ENCODE measurements around the gene EFHD1.
"Not testable (repeated sequence)": the region's sequence is repeated elsewhere in the genome, so short reads cannot be mapped to it uniquely, and the experiment has no call there.

EFHD1 gene

DNA sequence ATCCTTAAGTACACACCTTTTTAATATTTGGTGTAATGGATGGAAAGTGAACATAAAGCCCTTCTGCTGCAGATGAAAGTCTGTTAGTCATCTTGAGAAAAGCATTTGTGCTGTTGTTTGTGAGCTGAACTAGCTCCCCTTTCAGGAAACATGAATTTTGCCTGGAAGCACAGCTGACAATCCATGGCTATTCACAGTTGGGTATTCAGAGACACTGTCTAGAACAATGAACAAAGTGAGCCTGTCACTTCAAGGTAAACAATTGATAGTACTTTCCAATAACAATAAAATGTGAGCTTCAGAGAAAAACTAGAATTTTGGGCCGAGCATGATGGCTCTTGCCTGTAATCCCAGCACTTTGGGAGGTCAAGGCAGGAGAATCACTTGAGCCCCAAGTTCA is 6.8 kb upstream of the EFHD1 start:
- Histone ChIP-seq H3K4me1 (ENCODE audit: control insufficient read depth, insufficient read depth, low read length) (no peaks in the 10 kb centered on the region), H3K27ac (ENCODE audit: low read depth, low read length) (no peak overlapping the region), H3K27me3 (ENCODE audit: control insufficient read depth, insufficient read depth, low read length) (no peaks in the 10 kb centered on the region), H3K4me3 (ENCODE audit: low read length) (no peak overlapping the region), H3K9ac (ENCODE audit: low read length) (no peak overlapping the region), H3K36me3 (ENCODE audit: control insufficient read depth, insufficient read depth, low read length) (no peaks in the 10 kb centered on the region)

DNA sequence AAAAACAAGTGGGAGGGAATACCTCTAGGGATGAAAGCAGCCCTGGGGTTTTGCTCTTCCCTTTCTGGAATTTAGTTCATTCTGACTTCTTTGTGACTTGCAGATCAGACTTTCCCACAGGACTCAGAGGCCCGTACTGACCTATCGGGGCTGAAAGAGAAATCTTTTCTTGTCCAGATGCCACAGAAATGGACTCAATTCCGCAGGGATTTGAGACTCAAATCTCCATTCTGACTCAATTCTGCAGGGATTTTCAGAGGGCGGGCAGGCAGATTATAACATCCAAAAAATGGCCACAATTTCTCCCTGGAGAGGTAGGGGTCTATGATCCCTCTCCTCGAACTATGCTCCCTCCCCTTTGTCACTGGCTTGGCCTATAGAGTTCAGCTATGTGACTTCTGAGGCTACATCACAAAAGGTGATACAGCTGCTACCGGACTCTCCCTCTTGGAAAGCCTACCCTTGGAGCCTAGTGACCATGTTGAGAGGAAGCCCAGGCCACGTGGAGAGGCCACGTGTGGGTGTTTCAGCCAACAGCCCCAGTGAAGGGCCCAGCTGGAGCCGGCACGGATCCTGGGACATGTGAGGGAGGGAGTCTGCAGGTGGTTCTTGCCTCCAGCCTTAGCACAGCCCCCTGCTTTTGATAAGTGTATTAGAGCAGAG is 4.8 kb upstream of the EFHD1 start:
- Histone ChIP-seq H3K4me1 (ENCODE audit: control insufficient read depth, insufficient read depth, low read length) (no peaks in the 10 kb centered on the region), H3K36me3 (ENCODE audit: control insufficient read depth, insufficient read depth, low read length) (no peaks in the 10 kb centered on the region), H3K27me3 (ENCODE audit: control insufficient read depth, insufficient read depth, low read length) (peaks cover 11% of the 10 kb centered on the region), H3K4me3 (ENCODE audit: low read length) (no peak overlapping the region), H3K27ac (ENCODE audit: low read depth, low read length) (no peak overlapping the region), H3K9ac (ENCODE audit: low read length) (no peak overlapping the region)

DNA sequence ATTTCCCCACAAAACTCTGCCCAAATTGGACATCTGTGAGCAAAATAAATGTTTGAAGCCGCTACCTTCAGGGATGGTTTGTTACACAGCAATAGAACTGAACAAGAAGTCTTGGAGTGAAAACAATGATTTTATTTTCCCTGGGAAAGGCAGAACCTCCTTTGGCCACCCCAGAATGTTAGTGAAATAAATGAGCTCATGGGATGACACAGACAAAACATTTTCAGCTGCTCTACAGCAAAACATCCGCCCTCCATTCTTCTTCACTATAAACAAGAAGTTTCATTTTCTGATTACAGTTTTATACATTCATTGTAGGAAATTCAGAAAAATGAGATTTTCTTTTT is 4.3 kb upstream of the EFHD1 start:
- H3K4me1 ChIP-seq (ENCODE audit: control insufficient read depth, insufficient read depth, low read length), result no peaks in the 10 kb centered on the region
- no peak overlapping the region for H3K4me3 ChIP-seq (ENCODE audit: low read length)
- peaks cover 13% of the 10 kb centered on the region for H3K27me3 ChIP-seq (ENCODE audit: control insufficient read depth, insufficient read depth, low read length)
- no peaks in the 10 kb centered on the region for H3K36me3 ChIP-seq (ENCODE audit: control insufficient read depth, insufficient read depth, low read length)
- no peak overlapping the region for H3K27ac ChIP-seq (ENCODE audit: low read depth, low read length)
- no peak overlapping the region for H3K9ac ChIP-seq (ENCODE audit: low read length)

DNA sequence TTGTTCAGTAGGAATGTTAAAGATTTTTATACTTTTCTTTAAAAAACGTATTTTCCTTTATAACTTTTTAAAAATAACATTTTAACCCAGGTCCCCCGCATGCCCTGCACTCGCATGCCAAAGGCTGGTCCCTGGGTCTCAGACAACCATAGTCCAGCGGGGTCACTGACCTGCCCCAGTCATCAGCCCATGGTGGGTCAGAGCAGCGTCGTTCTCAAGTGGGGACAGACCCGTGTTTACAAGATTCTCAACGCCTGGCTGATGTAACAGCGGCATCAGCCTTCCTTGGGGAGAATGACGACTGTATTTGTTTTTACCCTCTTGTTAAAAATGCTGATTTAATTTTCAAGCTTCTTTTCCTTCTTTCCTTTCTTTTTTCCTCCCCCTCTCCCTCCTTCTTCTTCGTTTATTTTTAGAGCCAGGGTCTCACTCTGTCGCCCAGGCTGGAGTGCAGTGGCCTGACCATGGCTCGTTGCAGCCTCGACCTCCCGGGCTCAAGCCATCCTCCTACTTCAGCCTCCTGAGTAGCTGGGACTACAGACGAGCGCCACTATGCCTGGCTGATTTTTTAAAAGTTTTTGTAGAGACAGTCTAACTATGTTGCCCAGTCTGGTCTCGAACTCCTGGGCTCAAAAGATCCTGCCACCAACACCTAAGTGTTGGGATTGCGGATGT is 1.0 kb upstream of the EFHD1 start:
- Histone ChIP-seq H3K27me3 (ENCODE audit: control insufficient read depth, insufficient read depth, low read length) (peaks cover 23% of the 10 kb centered on the region), H3K9ac (ENCODE audit: low read length) (no peak overlapping the region), H3K4me1 (ENCODE audit: control insufficient read depth, insufficient read depth, low read length) (no peaks in the 10 kb centered on the region), H3K27ac (ENCODE audit: low read depth, low read length) (no peak overlapping the region), H3K36me3 (ENCODE audit: control insufficient read depth, insufficient read depth, low read length) (no peaks in the 10 kb centered on the region), H3K4me3 (ENCODE audit: low read length) (no peak overlapping the region)

DNA sequence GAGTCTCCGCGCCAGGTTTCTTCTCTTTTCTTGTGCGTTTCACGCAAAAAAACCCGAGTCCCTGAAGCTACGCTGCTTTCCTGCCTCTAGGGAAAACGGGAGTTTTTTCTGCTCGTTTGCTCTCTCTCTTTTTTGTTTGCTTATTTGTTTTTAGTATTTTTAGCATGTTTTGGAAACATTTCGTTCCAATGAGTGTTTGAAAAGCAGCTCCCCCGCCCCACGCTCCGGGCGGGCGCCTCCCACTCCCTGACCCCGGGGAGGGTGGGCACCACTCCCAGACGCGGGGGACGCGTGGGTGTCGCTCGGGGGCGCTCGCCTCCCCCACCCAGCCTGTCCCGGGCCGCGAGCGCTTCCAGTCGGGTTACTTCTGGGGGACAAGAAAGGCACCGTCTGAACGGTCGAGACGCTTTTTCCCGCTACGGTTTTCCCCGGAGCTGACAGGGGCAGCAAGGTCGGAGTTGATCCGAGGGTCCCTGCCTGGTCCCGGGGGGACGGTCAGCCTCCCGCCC is 446 bp upstream of the EFHD1 start:
- H3K36me3 ChIP-seq (ENCODE audit: control insufficient read depth, insufficient read depth, low read length), result no peaks in the 10 kb centered on the region
- H3K4me1 ChIP-seq (ENCODE audit: control insufficient read depth, insufficient read depth, low read length), result no peaks in the 10 kb centered on the region
- no peak overlapping the region for H3K9ac ChIP-seq (ENCODE audit: low read length)
- H3K27me3 ChIP-seq (ENCODE audit: control insufficient read depth, insufficient read depth, low read length), result peaks cover 23% of the 10 kb centered on the region
- peak overlapping the region; percentile 58 for H3K4me3 ChIP-seq (ENCODE audit: low read length)
- H3K27ac ChIP-seq (ENCODE audit: low read depth, low read length), result peak overlapping the region; percentile 41

DNA sequence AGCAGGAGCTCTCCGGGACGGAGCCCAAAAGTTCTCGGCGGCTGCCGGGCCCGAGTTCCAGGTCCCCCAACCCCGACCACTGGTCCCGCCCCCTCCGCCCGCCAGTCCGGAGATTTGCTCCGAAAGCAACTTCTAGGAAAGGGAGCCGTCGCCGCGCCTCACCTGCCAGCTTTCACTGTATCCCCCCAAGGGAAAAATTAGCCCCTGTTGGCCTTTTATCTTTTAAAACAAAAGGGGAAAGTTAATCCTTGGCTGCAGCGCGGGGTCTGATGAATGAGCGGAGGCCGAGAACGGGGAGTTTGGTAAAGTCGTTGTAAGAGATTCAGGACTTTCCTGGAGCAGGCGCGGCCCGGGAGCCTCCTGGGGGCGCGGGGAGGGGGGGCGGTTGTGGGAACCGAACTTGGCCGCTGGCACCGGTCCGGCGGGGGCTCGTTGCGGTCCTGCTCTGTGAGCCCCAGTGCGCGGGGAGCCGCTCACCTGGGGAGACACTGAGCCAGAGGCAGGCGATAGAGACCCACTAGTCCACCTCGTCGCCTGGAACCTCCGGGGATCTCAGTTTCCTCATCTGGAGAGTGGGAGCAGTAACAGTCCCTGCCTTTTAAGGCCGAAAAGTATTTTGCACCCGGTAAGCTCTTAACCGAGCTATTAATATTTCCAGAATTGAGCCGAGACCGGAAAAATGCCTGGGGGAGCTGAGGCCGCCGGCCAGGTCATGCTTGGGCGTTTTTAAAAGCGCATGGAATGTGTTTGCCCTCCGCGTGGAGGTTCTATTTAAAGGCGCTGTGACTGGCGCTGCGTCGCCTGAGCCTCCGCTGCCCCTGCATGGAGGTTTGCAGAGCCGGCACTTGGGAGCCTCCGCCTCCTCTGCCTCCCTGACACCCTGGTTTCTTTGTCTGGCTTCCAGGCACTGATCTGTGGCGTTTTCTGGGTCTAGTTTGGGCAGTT is 1.1 kb downstream of the EFHD1 start:
- H3K27ac ChIP-seq (ENCODE audit: low read depth, low read length), result no peak overlapping the region
- H3K9ac ChIP-seq (ENCODE audit: low read length), result no peak overlapping the region
- H3K27me3 ChIP-seq (ENCODE audit: control insufficient read depth, insufficient read depth, low read length), result peaks cover 23% of the 10 kb centered on the region
- no peaks in the 10 kb centered on the region for H3K4me1 ChIP-seq (ENCODE audit: control insufficient read depth, insufficient read depth, low read length)
- no peaks in the 10 kb centered on the region for H3K36me3 ChIP-seq (ENCODE audit: control insufficient read depth, insufficient read depth, low read length)
- H3K4me3 ChIP-seq (ENCODE audit: low read length), result peak overlapping the region; percentile 58

DNA sequence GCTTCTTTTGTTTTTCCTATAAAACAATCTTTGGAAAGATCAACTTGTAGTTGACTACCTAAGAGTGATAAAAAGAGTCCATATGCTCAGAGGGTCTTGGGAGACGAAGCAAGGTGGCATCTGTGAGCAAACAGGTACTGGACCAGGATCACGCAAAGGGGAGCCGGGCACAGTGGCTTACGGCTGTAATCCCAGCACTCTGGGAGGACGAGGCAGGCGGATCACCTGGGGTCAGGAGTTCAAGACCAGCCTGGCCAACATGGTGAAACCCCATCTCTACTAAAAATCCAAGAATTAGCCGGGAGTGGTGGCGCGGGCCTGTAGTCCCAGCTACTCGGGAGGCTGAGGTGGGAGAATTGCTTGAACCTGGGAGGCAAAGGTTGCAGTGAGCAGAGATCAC is 2.0 kb downstream of the EFHD1 start:
- not testable (repeated sequence) for H3K4me3 ChIP-seq (ENCODE audit: low read length); H3K9ac ChIP-seq (ENCODE audit: low read length); H3K27ac ChIP-seq (ENCODE audit: low read depth, low read length); H3K36me3 ChIP-seq (ENCODE audit: control insufficient read depth, insufficient read depth, low read length); H3K4me1 ChIP-seq (ENCODE audit: control insufficient read depth, insufficient read depth, low read length)
- H3K27me3 ChIP-seq (ENCODE audit: control insufficient read depth, insufficient read depth, low read length), result peaks cover 23% of the 10 kb centered on the region

DNA sequence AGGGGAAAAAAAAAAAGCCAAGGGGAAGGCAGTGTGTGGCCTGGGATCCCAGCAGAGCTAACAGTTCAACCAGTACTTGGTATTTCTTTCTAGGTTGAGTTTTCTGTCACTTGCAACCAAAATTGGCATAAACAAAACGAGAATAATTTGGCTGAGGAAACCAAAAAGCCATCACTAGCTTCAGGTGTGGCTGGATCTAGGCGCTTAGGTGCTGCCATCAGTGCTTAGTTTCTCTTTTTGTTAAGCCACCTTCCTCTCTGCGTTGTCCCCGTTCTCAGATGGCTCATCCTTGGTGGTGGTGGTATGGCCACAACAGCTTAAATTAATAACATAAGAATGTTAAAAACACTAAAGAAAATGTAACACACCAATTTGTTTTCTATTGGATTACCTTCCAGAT is 2.4 kb downstream of the EFHD1 start:
- no peaks in the 10 kb centered on the region for H3K4me1 ChIP-seq (ENCODE audit: control insufficient read depth, insufficient read depth, low read length)
- no peaks in the 10 kb centered on the region for H3K36me3 ChIP-seq (ENCODE audit: control insufficient read depth, insufficient read depth, low read length)
- no peak overlapping the region for H3K27ac ChIP-seq (ENCODE audit: low read depth, low read length)
- H3K4me3 ChIP-seq (ENCODE audit: low read length), result no peak overlapping the region
- H3K27me3 ChIP-seq (ENCODE audit: control insufficient read depth, insufficient read depth, low read length), result peaks cover 23% of the 10 kb centered on the region
- no peak overlapping the region for H3K9ac ChIP-seq (ENCODE audit: low read length)

DNA sequence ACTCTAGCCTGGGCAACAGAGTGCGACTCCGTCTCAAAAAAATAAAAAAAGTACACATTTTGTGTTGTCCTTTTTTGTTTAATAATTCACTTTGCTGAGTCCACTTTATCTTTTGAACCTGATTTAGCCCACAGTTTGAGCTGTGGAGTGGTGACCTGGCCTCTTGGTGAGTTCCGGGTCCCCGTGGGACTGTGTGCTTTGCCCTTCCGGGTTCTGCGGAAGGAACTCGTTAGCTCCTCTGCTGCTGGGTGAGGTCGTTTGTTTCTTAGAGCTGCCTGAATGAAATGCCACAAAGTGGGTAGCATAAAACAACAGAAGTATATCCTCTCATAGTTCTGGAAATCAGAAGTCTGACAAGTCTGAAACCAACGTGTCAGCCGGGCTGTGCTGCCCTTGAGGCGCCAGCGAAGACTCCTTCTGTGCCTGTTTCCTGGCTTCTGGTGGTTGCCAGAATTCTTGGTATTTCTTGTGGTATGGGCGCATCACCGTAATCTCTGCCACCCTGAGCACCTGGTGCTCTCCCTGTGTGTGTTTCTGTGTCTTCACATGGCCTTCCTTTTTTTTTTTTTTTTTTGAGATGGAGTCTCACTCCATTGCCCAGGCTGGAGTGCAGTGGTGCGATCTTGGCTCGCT is 3.5 kb downstream of the EFHD1 start:
- Histone ChIP-seq H3K36me3 (ENCODE audit: control insufficient read depth, insufficient read depth, low read length) (no peaks in the 10 kb centered on the region), H3K9ac (ENCODE audit: low read length) (no peak overlapping the region), H3K27me3 (ENCODE audit: control insufficient read depth, insufficient read depth, low read length) (peaks cover 23% of the 10 kb centered on the region), H3K4me1 (ENCODE audit: control insufficient read depth, insufficient read depth, low read length) (no peaks in the 10 kb centered on the region), H3K4me3 (ENCODE audit: low read length) (no peak overlapping the region), H3K27ac (ENCODE audit: low read depth, low read length) (no peak overlapping the region)

DNA sequence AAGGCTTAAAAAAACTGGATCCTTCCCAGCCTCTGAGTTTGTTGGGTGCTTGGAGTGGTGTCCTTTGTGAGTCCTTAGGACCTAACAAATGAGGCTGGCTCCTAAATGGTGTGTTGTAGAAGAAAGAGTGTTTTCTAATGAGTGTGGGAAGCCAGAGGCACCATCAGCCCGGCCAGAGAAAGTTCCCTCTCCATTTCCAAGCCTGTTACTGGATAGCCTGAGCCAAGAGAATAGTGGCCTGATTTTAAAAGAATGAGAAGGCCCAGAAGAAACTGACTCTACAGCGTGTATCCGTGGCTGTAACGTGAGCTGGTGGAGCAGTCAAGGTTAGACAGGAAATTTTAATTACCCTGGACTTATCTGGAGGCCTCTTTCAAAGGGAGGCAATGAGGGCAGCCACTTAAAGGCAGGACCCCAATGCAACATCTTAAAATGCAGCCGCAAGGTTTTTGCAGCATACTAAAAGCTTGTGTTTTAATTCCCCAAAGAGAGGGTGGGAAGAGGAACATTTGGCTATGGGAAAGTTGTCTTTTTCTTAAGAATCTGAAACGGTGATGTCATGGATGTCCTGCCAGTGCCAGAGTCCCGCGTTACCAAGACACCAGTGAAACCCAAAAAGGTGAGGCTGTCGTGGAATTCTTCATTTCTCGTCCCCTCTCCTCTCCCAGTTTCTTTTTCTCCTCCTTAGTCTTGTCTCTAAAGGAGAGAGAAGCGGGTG is 4.6 kb downstream of the EFHD1 start:
- Histone ChIP-seq H3K9ac (ENCODE audit: low read length) (no peak overlapping the region), H3K27ac (ENCODE audit: low read depth, low read length) (no peak overlapping the region), H3K36me3 (ENCODE audit: control insufficient read depth, insufficient read depth, low read length) (no peaks in the 10 kb centered on the region), H3K4me1 (ENCODE audit: control insufficient read depth, insufficient read depth, low read length) (no peaks in the 10 kb centered on the region), H3K4me3 (ENCODE audit: low read length) (no peak overlapping the region), H3K27me3 (ENCODE audit: control insufficient read depth, insufficient read depth, low read length) (peaks cover 14% of the 10 kb centered on the region)

DNA sequence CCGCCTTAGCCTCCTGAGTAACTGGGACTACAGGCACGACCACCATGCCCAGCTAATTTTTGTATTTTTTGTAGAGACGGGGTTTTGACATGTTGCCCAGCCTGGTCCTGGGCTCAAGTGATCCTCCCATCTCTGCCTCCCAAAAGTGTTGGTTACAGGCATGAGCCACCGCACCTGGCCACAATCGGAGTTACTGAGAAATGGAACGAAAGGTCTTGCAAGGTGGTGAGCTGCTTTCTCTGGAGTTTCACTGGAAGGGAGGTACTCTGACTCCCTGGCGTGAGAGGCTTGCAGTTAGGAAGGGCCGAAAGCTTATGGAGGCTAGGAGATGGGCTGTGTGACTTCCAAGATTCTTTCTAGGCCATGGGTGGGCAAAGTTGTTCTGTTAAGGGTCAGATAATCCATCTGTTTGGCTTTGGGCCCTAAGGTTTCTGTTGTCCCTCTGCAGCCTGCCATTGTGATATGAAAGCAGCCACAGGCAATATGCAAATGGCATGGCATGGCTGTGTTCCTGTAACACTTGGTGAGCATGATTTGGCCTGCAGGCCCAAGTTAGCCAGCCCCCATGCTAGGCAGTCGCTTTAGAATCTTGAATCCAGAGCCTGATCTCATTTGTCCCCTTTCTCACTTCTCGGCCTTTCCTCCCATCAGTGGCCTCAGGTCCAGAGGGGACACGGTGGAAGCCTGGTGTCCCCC is 7.9 kb downstream of the EFHD1 start:
- no peaks in the 10 kb centered on the region for H3K27me3 ChIP-seq (ENCODE audit: control insufficient read depth, insufficient read depth, low read length)
- no peak overlapping the region for H3K27ac ChIP-seq (ENCODE audit: low read depth, low read length)
- H3K9ac ChIP-seq (ENCODE audit: low read length), result no peak overlapping the region
- no peaks in the 10 kb centered on the region for H3K36me3 ChIP-seq (ENCODE audit: control insufficient read depth, insufficient read depth, low read length)
- no peaks in the 10 kb centered on the region for H3K4me1 ChIP-seq (ENCODE audit: control insufficient read depth, insufficient read depth, low read length)
- H3K4me3 ChIP-seq (ENCODE audit: low read length), result no peak overlapping the region

Measured in rectal smooth muscle tissue (tissue), 1 donor.